HG02759 (cell line): ENCODE results near the gene RHBDF1.

Source experiments
- ATAC-seq: cut with Tn5 transposase; IDR thresholded peaks from one replicate; pipeline ENCODE4 v1.9.1; 2021; ENCODE audit warnings: mild to moderate bottlenecking, moderate library complexity; ENCODE audit not compliant: unreplicated experiment

Gene RHBDF1

DNA sequence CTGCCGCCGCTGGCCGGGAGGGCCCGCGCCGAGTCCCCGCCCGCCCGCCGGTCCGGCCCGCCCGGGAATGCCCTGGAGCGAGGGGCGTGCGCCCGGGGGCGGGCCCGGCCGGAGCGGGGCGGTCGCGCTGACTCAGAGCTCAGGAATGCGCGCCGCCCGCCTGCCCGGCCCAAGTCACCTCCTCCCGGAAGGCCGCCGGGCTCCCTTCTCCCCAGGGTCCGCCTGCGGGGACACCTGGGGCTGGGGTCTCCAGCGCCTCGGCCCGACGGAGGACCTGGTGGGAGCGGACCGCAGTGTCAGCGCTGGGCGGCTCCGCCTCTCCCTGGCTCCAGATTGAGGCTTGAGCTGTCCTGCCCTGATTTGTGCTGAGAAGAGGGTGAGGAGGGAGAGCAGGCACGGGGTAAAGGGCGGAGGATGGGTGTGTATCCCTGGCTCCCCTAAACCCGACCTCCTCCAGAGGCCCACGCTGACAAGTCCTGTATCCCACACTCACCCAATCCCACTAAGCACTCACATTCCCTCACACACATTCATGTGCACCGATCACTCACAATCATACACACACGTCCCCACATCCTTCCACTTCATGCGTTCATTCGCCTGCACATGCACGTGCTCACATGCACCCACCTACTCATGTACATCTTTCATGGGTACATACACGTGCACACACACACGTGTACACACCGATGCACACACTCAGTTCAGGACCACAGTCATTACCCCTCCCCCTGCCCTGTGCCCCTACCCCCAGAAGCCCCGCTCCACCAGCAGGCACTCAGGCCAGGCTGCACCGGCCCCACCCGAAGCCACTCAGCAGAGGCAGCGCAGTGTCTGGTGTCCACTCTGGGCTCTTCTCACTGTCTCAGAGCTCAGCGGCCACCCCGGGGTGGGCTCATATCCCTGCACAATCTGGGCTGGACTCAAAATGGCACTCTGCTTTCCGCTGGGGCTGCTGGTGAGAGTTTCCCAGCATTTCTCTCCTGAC, at the start of gene RHBDF1:
Gene RHBDF1, minus strand, starts transcription at position 71 of the 988 bp plus-strand sequence. CDS start 7,616 bp downstream, outside the sequence.
- peak; percentile 46 for ATAC-seq

GRCh38 chr16:120756-121155, 48.3 kb upstream of the RHBDF1 start:
- ATAC-seq: no peak

DNA sequence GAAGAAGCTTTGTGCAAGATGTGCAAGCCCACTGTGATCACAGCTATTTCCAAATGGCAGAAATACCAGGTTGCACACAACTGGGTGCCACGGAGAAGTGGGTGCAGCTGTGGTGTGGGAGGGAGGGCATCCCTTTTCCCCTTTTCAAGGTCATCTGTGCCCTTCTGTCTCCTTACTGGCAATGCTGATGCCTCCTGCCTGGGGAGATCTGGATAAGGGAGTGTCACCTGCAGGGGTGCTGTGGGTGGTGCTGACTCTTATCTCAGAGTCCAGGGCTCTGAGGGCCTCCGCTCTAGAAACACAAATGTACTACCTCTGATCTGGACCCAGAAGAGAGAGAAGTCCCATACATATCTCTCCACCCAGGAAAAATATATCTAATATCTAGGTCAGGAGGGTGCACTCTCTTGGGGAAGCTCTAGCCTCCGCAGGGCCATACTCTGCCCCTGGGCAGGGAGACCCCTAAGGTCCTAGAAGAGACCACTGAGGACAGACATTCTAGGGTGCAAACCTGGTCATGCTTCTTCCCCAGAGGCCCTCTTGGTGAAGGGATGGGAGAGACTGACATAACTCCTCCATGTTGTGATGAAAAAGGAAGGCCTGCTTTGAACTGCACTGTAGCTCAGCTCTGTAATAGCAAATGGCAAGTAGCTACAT, 47.5 kb upstream of the RHBDF1 start:
- no peak for ATAC-seq

GRCh38 chr16:119295-119694, 46.9 kb upstream of the RHBDF1 start:
- no peak for ATAC-seq

- no peak for ATAC-seq
Observed at GRCh38 chr16:118857-119256, 46.4 kb upstream of the RHBDF1 start.

- ATAC-seq: no peak
Observed at GRCh38 chr16:117379-118365, 45.2 kb upstream of the RHBDF1 start.

DNA sequence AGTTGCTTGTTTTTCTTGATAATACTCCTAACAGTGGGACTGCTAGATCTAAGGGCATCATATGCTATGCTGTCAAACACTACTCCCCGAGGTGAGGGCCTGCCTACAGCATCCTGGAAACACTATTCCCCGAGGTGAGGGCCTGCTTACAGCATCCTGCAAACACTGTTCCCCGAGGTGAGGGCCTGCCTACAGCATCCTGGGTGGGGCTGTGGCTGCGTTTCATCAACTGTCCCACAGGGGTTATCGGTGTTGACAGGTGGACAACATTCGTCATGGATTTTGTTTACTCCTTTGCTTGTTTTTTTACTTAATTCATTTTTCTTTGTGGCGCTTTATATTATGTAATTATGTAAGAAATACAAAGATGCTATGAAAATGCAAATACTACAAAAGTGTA, 43.6 kb upstream of the RHBDF1 start:
- ATAC-seq: no peak

DNA sequence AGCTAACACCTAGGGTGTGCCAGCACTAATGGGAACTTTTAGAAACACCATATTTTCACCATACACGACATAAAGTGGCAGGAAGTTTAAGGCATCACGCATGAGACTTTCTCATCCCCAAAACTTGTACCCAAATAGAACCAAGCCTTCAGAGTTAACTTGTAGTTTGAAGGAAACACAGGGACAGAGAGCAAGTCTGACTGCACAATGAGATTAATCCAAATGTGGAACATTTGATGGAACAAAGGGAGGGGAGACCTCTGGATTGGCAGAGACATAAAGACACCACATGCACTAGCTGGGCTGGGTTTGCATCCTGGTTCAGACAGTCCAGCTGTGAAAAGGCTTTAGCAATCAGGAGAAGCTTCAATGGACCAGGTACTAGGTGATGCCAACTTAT, 41.9 kb upstream of the RHBDF1 start:
- no peak for ATAC-seq

GRCh38 chr16:112153-112840, 39.9 kb upstream of the RHBDF1 start:
- ATAC-seq: no peak

- ATAC-seq: no peak
Observed at GRCh38 chr16:106623-107324, 34.3 kb upstream of the RHBDF1 start.

- ATAC-seq: no peak
Observed at GRCh38 chr16:105521-105920, 33.1 kb upstream of the RHBDF1 start.

DNA sequence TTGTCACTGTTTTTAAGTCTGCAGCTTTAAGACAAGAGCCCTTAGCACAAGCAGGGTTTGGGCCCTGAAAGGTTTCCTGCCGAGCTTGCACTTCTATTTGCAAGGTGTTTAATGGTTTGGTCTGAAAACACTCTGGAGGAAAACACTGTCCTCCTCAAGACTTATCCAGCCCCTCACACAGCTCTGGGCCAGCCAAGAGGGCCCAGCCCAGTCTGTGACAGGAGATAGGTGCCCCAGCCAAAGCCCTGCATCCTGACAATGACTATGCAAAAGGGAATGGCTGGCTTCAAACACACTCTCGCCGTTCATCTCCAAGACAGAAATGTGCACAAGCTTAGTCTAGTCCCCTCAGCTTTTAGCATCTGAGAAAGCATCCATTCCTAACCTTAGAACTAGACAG, 32.5 kb upstream of the RHBDF1 start:
- ATAC-seq: no peak

DNA sequence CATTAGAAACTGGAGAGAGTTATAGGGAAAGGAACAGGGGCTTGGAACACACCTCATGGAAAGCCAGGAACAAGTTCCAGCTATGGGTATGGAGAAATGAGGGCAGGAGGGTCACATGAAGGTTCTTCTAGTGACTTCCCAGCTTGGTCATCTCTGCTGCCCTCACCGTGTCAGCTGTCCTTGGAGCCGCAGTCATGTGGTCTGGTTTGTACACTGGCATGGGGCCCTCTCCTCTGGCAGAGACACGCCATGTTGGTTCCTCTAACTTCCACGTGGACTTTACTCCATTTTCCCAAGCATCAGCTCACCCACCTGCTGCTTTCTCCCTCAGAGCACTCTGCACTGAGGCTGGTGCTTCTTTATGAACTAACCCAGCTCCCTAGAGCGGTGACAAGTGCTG, 31.9 kb upstream of the RHBDF1 start:
- ATAC-seq: no peak

DNA sequence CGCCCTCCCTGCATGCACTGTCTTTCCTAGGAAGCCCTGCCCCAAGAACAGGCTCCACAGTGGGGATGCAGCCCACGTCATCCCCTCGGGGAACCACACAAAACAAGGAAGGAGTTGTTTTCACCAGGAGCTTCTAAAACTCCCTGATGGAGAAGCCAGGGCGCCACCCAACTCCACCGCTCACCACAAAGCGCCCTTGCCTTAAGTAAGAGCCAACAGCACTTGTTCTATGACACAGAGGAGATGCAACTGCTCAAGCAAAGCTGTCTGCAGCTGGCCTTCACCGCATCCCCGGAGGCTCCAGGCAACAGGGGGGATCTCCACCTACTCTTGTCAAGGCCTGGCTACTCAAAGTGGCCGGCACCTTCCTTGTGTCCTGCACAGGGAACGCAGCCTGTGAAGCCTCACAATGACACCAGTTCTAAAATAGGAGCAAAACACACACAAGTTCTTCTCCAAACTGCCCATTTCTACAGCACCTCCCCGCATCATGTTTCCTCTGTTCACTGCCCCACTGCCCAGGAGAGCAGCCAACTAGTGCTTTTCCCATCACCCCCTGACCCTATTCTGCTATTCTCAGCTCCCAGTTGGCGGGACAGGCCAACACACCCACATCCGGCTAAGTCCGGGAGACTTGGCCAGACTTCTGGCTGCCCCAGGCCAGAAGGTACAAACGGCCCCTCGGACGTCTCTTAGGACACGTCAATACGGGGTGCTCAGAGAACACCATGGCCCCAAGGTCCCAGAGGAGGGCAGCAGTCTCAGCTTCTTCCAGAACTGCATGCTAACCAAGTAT, 29.8 kb upstream of the RHBDF1 start:
- no peak for ATAC-seq

DNA sequence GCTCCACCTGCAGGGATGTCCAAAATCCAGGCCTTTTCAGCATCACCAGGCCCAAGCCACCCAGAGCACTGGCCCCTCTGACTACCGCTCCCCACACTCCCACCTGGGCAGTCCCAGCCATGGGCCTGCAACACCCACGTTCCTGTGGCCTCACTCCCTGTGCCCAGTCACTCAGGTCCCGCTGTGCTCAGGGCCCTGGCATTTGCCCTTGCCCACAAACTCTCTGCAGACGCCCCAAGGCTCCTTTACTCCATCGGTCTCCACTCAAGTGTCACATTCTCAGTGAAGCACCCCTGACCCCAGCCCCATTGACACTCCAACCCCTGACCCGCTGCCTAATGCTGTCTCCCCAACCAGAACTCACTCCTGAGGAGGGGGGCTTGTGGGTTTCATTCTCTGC, 29.2 kb upstream of the RHBDF1 start:
- ATAC-seq: no peak

GRCh38 chr16:100989-101388, 28.6 kb upstream of the RHBDF1 start:
- ATAC-seq: no peak

DNA sequence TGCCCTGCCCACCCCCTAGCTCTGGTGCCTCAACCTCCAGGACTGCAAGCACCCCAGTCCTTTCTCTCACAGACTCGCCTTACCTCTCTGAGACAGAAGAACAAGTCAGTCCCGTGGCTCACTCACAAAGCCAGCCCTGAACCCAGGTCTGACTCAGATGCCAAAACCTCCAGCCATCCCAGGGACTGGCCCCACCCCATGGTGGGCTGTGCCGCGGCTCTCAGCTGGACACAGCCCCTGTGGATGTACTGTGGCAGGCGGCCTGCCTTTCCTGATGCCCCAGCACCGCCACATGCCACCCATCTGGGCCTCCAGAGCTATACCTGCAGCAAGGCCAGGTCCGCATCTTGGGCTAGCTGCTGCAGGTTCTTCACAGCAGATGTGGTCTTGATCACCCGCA, 25.4 kb upstream of the RHBDF1 start:
- no peak for ATAC-seq

GRCh38 chr16:96935-97381, 24.5 kb upstream of the RHBDF1 start:
- ATAC-seq: peak; percentile 75

DNA sequence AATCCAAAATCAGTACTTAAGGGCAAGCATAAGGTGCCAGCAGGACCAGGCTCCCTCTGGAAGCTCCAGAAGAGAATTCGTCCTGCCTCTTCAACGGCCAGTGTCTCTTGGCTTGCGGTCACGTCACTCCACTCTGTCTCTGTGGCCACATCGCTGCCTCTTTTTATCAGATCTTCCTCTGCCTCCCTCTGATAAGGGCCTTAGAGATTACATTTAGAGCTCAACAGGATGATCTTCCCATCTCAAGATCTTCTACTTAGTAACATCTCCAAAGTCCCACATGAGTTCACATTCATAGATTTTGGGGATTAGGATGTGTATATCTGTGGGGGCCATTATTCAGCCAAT, 22.5 kb upstream of the RHBDF1 start:
- no peak for ATAC-seq
